ENCODE results near the gene ZNF654. TPM values are rescaled to one million over a fixed set of nuclear protein-coding genes. Genes with fewer than 3 reads are reported as not detected.

The ZNF654 gene
- total and polyA plus RNA-seq, 9 of the 15 experiments (the other 6 are each of a cell fraction or from before 2014, with no cell fraction given): 2.4 to 8.6 (median 5.1) TPM

DNA sequence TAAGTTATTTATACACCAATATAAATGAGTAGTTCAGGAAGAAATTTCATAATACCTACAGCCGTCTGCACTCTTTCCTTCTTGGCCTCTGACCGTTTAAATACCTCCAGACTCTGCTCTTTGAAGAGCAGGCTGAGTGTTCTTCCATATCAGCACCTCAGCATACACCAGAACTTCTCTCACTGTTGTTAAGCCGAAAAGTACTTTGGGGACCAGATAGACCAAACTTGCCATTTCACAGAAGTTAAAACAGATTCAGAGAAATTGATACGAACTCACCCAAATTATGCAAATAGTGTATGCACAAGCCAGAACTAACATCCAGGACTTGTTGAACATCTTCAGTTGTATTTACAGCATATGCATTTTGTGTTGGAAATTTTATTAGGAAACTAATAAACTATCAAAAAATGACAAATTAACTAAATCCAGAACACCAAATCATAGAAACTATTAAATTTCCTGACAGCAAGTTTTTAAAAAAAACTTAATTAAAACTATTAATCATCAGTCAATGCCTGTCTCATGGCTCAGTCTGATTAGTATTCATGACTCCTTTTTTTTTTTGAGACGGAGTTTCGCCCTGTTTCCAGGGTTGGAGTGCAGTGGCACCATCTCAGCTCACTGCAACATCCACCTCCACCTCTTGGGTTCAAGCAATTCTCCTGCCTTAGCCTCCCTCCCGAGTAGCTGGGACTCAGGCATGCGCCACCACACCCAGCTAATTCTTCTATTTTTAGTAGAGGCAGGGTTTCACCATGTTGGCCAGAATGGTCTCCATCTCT lies 24.4 kb upstream of the ZNF654 start (continued):
- TF ChIP-seq, protein P1, sequence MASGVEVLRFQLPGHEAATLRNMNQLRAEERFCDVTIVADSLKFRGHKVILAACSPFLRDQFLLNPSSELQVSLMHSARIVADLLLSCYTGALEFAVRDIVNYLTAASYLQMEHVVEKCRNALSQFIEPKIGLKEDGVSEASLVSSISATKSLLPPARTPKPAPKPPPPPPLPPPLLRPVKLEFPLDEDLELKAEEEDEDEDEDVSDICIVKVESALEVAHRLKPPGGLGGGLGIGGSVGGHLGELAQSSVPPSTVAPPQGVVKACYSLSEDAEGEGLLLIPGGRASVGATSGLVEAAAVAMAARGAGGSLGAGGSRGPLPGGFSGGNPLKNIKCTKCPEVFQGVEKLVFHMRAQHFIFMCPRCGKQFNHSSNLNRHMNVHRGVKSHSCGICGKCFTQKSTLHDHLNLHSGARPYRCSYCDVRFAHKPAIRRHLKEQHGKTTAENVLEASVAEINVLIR (CRISPR knock-in tag; IDR thresholded peaks at IDR 0.05): no peak
- TF ChIP-seq TAL1 (IDR thresholded peaks at IDR 0.05): peak; percentile 33; the same call in 1 of the 2 replicates
- no peak for TF ChIP-seq HNRNPUL1 (IDR thresholded peaks at IDR 0.05; ENCODE audit: low read length)
- no peak for TF ChIP-seq ATF7 (IDR thresholded peaks at IDR 0.05)
- TF ChIP-seq ZNF707 (CRISPR knock-in tag; conservative IDR thresholded peaks at IDR 0.05): no peak
- TF ChIP-seq ZNF717 (CRISPR knock-in tag; IDR thresholded peaks at IDR 0.05): no peak
- no peak for TF ChIP-seq SMAD1 (IDR thresholded peaks at IDR 0.05; ENCODE audit: low read depth, low read length, partially characterized antibody)
- TF ChIP-seq MYNN (IDR thresholded peaks at IDR 0.05): no peak
- TF ChIP-seq MYNN (CRISPR knock-in tag; IDR thresholded peaks at IDR 0.05): no peak
- TF ChIP-seq MAFG (tag; conservative IDR thresholded peaks at IDR 0.05): no peak
- no peak for TF ChIP-seq ZNF583 (CRISPR knock-in tag; IDR thresholded peaks at IDR 0.05)
- no peak for TF ChIP-seq NFATC3 (IDR thresholded peaks at IDR 0.05)
- no peak for TF ChIP-seq TCFL5 (CRISPR knock-in tag; conservative IDR thresholded peaks at IDR 0.05)
- TF ChIP-seq, protein P2, sequence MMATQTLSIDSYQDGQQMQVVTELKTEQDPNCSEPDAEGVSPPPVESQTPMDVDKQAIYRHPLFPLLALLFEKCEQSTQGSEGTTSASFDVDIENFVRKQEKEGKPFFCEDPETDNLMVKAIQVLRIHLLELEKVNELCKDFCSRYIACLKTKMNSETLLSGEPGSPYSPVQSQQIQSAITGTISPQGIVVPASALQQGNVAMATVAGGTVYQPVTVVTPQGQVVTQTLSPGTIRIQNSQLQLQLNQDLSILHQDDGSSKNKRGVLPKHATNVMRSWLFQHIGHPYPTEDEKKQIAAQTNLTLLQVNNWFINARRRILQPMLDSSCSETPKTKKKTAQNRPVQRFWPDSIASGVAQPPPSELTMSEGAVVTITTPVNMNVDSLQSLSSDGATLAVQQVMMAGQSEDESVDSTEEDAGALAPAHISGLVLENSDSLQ (IDR thresholded peaks at IDR 0.05): peak; percentile 79
- TF ChIP-seq ZNF696 (CRISPR knock-in tag; conservative IDR thresholded peaks at IDR 0.05): no peak
- no peak for TF ChIP-seq JUNB (CRISPR knock-in tag; conservative IDR thresholded peaks at IDR 0.05)
- TF ChIP-seq BRD9 (IDR thresholded peaks at IDR 0.05; ENCODE audit: low read depth, partially characterized antibody): no peak
- no peak for TF ChIP-seq POLR2AphosphoS5 (IDR thresholded peaks at IDR 0.05; ENCODE audit: control insufficient read depth, insufficient read depth, low read depth, low read length)
- TF ChIP-seq ESRRA (IDR thresholded peaks at IDR 0.05; ENCODE audit: borderline replicate concordance, low read depth): no peak
- no peak for TF ChIP-seq C11orf30 (IDR thresholded peaks at IDR 0.05; ENCODE audit: low read depth)
- TF ChIP-seq NCOA6 (IDR thresholded peaks at IDR 0.05): 0 out of 2 replicates have a peak, but pooled peaks have one; percentile 21
- peak; percentile 61; the same call in 1 of the 2 replicates for TF ChIP-seq DPF2 (IDR thresholded peaks at IDR 0.05)
- no peak for TF ChIP-seq GATAD2A (IDR thresholded peaks at IDR 0.05)
- no peak for TF ChIP-seq MAZ (CRISPR knock-in tag; conservative IDR thresholded peaks at IDR 0.05 in 1 of 2, IDR thresholded peaks at IDR 0.05 in 1 of 2)
- no peak for TF ChIP-seq GABPB2 (CRISPR knock-in tag; conservative IDR thresholded peaks at IDR 0.05)
- no peak for TF ChIP-seq SP1 (CRISPR knock-in tag; IDR thresholded peaks at IDR 0.05)
- no peak for TF ChIP-seq SLC30A9 (CRISPR knock-in tag; IDR thresholded peaks at IDR 0.05)
- TF ChIP-seq TBL1XR1 (IDR thresholded peaks at IDR 0.05; ENCODE audit: low read length in 2 of 2): no peak
- TF ChIP-seq RBM34 (IDR thresholded peaks at IDR 0.05; ENCODE audit: borderline replicate concordance, insufficient read depth, low read length): no peak
- TF ChIP-seq POLR2AphosphoS2 (IDR thresholded peaks at IDR 0.05; ENCODE audit: low read length): no peak
- TF ChIP-seq ELF4 (CRISPR knock-in tag; IDR thresholded peaks at IDR 0.05): no peak
- TF ChIP-seq ZNF140 (CRISPR knock-in tag; IDR thresholded peaks at IDR 0.05): no peak

Measured in K562 (cell line).